Progenitor cell of endocrine pancreas (in vitro differentiated cells): ENCODE results near the gene HIVEP3. TPM values are rescaled to one million over a fixed set of nuclear protein-coding genes. Genes with fewer than 3 reads are reported as not detected.

Source experiments
- DNase-seq: peaks from one replicate; pipeline ENCODE4 v3.0.0; 2021; ENCODE audit warnings: low spot score; ENCODE audit not compliant: unreplicated experiment
- H3K27ac Mint-ChIP-seq: 2 replicates; pipeline ENCODE4 v1.8.0; 2021; ENCODE audit warnings: mild to moderate bottlenecking, moderate library complexity, mixed read lengths
- H3K27me3 Mint-ChIP-seq: 2 replicates; pipeline ENCODE4 v1.8.0; 2021; ENCODE audit warnings: mixed read lengths
- H3K36me3 Mint-ChIP-seq: 2 replicates; pipeline ENCODE4 v1.8.0; 2022; ENCODE audit warnings: mixed read lengths; ENCODE audit not compliant: insufficient read depth
- H3K4me1 Mint-ChIP-seq: 2 replicates; pipeline ENCODE4 v1.8.0; 2021; ENCODE audit warnings: low read depth, mixed read lengths
- H3K4me3 Mint-ChIP-seq: 2 replicates; pipeline ENCODE4 v1.8.0; 2021; ENCODE audit warnings: low read depth, mild to moderate bottlenecking, moderate library complexity, mixed read lengths
- H3K9me3 Mint-ChIP-seq: 2 replicates; pipeline ENCODE4 v1.8.0; 2021; ENCODE audit warnings: low read depth, mixed read lengths
- total RNA-seq: library from RNA; stranded (reverse); gene quantifications from 2 replicates; pipeline ENCODE4 v1.2.1, GENCODE V29; 2021
- TF ChIP-seq, protein P1 (sequence below): fragments of 200-600 bp; sonication (generic); IDR thresholded peaks from one replicate; pipeline ENCODE4 v1.5.0; 2021; ENCODE audit warnings: antibody characterized with exemption, mild to moderate bottlenecking; ENCODE audit not compliant: unreplicated experiment

The HIVEP3 gene
- total RNA-seq, 1 donor from 2014 or later, result 1.1 TPM

DNA sequence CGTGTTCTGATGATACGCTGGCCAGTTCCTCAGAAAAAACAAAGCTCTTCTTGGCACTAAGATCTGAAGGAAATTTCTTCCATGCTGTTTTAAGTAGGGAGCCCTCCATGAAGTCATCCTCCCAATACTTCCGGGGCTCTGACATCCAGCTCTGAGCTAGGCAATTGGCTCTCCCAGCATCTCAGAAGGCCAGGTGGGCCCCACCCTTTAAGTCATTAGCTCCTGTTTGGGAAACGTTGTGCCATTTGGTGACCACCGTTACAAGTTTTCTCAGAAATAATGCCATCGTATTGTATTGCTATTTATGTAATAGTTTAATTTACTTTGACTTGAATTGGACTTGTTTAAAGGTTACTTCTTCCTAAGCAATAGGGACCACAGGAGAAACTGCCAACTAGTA is 303.9 kb downstream of the HIVEP3 start:
- Mint-ChIP-seq H3K36me3 (no peaks in the 10 kb centered on the region), H3K4me1 (no peaks in the 10 kb centered on the region), H3K4me3 (no peak overlapping the region), H3K27me3 (peaks cover 4% of the 10 kb centered on the region), H3K27ac (no peak overlapping the region), H3K9me3 (no peaks in the 10 kb centered on the region)
- TF ChIP-seq, protein P1, sequence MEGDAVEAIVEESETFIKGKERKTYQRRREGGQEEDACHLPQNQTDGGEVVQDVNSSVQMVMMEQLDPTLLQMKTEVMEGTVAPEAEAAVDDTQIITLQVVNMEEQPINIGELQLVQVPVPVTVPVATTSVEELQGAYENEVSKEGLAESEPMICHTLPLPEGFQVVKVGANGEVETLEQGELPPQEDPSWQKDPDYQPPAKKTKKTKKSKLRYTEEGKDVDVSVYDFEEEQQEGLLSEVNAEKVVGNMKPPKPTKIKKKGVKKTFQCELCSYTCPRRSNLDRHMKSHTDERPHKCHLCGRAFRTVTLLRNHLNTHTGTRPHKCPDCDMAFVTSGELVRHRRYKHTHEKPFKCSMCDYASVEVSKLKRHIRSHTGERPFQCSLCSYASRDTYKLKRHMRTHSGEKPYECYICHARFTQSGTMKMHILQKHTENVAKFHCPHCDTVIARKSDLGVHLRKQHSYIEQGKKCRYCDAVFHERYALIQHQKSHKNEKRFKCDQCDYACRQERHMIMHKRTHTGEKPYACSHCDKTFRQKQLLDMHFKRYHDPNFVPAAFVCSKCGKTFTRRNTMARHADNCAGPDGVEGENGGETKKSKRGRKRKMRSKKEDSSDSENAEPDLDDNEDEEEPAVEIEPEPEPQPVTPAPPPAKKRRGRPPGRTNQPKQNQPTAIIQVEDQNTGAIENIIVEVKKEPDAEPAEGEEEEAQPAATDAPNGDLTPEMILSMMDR, result no peak
- DNase-seq, result no peak

DNA sequence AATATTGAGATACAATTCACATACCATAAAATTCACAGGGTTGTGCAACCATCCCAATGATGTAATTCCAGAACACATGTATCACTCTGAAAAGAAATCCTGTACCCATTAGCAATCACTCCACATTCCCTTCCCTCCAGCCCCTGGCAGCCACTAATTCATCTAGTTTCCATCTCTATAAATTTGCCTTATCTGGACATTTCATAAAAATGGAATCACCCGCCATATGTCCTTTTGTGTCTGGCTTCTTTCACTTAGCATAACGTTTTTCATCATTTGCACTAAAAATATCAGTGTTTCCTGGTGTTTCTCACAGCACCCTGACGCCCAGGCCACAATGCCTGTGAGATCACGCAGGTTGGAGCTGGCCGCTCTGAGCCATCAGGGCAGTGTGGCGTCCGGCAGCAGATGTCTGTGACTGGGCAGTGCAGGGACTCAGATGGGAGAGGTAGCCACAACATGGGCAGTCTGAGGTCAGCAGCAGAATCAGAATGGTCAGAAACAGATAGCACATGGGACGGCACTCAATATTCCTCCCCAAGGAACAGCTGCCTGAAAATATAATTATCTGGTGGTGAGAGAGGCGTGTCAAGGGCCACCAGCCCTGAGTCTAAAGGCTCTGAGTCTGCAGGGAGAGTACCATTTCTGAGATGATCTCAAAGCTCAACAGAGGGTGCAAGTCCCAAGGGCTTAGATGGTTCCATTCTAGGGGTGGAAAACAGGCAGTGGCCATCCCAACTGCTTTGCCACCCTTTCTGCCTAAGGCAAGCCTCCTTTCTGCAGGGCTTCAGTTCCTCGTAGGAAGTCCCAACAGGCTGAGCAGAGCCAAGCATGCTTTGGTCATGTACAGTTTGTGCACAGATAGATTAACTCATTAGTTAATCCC is 304.8 kb downstream of the HIVEP3 start:
- Mint-ChIP-seq H3K36me3 (no peaks in the 10 kb centered on the region), H3K27me3 (peaks cover 4% of the 10 kb centered on the region), H3K27ac (no peak overlapping the region), H3K9me3 (no peaks in the 10 kb centered on the region), H3K4me3 (no peak overlapping the region), H3K4me1 (no peaks in the 10 kb centered on the region)
- DNase-seq, result peak; percentile 1
- TF ChIP-seq, protein P1, result no peak

DNA sequence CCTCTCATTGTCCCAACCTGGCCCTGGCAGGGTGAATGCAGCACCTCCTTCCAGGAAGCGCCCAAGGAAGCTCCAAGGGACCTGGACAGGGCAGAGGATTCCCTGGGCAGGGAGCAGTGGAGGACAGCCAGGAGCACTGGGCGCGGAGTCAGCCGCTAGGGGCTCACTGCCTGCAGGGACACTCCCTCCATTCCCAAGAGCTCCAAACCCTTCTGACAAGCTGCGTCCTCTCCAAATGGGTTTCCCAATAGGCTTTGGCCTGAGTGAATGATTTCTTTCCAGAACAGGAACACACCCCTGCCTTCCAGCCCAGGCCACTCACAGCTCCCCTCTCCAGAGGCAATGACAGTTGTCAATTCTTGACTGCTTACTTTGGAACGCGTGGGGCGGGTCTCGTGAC is 305.8 kb downstream of the HIVEP3 start:
- H3K4me1 Mint-ChIP-seq, result no peaks in the 10 kb centered on the region
- H3K36me3 Mint-ChIP-seq, result no peaks in the 10 kb centered on the region
- H3K27ac Mint-ChIP-seq, result no peak overlapping the region
- peak; percentile 3 for DNase-seq
- TF ChIP-seq, protein P1, result no peak
- H3K27me3 Mint-ChIP-seq, result peaks cover 4% of the 10 kb centered on the region
- H3K9me3 Mint-ChIP-seq, result no peaks in the 10 kb centered on the region
- H3K4me3 Mint-ChIP-seq, result no peak overlapping the region

DNA sequence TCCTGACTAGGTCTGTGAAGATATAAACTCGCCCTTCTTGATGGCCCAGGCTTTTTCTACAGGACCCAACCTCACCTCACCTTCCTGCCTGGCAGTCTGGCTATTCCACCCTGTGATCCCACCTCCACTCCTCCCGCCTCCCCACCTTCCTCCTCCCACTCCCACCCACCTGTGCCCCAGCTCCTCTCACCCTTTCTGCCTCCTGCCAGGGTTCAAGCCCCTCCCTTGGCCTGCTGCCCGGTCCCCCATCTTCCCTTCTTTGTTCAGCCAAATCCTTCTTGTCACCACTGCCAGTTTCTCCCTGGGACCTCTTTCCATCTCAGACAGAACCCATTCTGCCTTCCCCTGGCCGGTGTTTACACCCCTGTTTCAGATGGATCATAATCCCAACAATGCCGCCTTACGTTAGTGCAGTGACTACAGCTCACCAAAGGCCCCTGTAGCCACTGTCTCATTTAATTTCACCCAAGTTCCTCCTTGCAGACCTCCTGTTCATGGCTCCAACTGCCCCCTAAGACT is 306.7 kb downstream of the HIVEP3 start:
- peaks cover 4% of the 10 kb centered on the region for H3K27me3 Mint-ChIP-seq
- H3K4me1 Mint-ChIP-seq, result no peaks in the 10 kb centered on the region
- H3K4me3 Mint-ChIP-seq, result no peak overlapping the region
- H3K27ac Mint-ChIP-seq, result no peak overlapping the region
- no peaks in the 10 kb centered on the region for H3K36me3 Mint-ChIP-seq
- TF ChIP-seq, protein P1, result no peak
- no peak for DNase-seq
- H3K9me3 Mint-ChIP-seq, result no peaks in the 10 kb centered on the region

DNA sequence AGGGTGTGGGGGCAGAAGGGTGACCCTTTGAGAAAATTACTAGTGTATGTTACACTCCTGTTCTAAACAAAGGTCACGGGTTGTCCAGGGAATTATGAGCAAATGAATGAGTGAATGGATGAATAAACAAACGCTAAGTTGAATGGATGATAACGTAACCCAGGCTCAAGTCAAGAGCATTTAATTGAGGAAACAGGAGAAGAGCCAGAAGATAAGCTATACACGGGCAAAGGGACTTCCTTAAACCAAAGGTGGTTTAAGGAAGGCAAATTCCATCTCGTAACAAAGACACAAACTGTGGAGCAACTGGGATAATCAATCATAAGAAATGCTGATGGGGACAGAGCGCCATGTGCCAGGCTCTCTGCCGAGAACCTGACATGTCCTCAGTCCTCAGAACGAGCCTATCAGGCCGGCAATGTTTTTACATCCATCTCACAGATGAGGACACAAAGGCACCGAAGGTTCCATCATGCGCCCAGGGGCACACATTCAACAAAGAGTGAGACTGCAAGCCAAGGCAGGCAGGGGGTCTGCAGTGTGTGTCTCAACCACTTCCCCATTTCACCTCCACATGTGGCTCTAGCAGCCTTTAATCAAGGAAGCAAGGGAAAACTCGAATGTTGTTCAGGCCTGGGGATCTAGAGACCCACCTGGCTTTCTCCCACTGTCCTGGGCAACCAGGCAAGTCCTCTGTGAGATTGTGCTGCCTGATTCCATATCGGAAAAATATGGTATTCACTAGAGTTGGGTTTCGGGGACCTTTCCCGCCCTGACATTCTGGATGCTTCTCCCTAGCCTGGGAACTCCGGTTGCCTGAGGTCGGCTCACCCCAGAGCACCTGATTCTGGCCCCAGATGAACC is 307.4 kb downstream of the HIVEP3 start:
- DNase-seq, result peak; percentile 4
- Mint-ChIP-seq H3K27ac (no peak overlapping the region), H3K27me3 (peaks cover 5% of the 10 kb centered on the region), H3K9me3 (no peaks in the 10 kb centered on the region), H3K4me1 (no peaks in the 10 kb centered on the region), H3K4me3 (no peak overlapping the region), H3K36me3 (no peaks in the 10 kb centered on the region)
- TF ChIP-seq, protein P1, result no peak
